Duodenal mucosa (tissue), 2 donors: ENCODE data around the gene ONECUT2.
A peak's percentile ranks its signal among the peaks of the same experiment; 100 is the strongest.
"Not testable (repeated sequence)": the region's sequence is repeated elsewhere in the genome, so short reads cannot be mapped to it uniquely, and the experiment has no call there.

Experiments used
- H3K27ac ChIP-seq: one replicate; pipeline ENCODE4 v1.7.0; 2013; ENCODE audit warnings: low read depth, low read length
- H3K27me3 ChIP-seq, 2 donors: one replicate each; pipeline ENCODE4 v1.7.0; 2013; ENCODE audit warnings: low read length in 2 of 2, control low read depth in 1 of 2; ENCODE audit not compliant: insufficient read depth in 2 of 2, control insufficient read depth in 1 of 2
- H3K36me3 ChIP-seq, 2 donors: one replicate each; pipeline ENCODE4 v1.7.0; 2013; ENCODE audit warnings: low read length in 2 of 2, control low read depth in 1 of 2; ENCODE audit not compliant: insufficient read depth in 2 of 2, control insufficient read depth in 1 of 2
- H3K4me1 ChIP-seq, 2 donors: one replicate each; pipeline ENCODE4 v1.7.0; 2013; ENCODE audit warnings: low read length in 2 of 2, control low read depth in 1 of 2; ENCODE audit not compliant: insufficient read depth in 2 of 2, control insufficient read depth in 1 of 2
- H3K4me3 ChIP-seq, 2 donors: one replicate each; pipeline ENCODE4 v1.7.0; 2013; ENCODE audit warnings: low read length in 2 of 2, low read depth in 1 of 2
- H3K9ac ChIP-seq, 2 donors: one replicate each; pipeline ENCODE4 v1.7.0; 2013; ENCODE audit warnings: low read length in 2 of 2, low read depth in 1 of 2
- H3K9me3 ChIP-seq, 2 donors: one replicate each; pipeline ENCODE4 v1.7.0; 2013; ENCODE audit warnings: low read length in 2 of 2, control low read depth in 1 of 2; ENCODE audit not compliant: control insufficient read depth in 1 of 2

The ONECUT2 gene

DNA sequence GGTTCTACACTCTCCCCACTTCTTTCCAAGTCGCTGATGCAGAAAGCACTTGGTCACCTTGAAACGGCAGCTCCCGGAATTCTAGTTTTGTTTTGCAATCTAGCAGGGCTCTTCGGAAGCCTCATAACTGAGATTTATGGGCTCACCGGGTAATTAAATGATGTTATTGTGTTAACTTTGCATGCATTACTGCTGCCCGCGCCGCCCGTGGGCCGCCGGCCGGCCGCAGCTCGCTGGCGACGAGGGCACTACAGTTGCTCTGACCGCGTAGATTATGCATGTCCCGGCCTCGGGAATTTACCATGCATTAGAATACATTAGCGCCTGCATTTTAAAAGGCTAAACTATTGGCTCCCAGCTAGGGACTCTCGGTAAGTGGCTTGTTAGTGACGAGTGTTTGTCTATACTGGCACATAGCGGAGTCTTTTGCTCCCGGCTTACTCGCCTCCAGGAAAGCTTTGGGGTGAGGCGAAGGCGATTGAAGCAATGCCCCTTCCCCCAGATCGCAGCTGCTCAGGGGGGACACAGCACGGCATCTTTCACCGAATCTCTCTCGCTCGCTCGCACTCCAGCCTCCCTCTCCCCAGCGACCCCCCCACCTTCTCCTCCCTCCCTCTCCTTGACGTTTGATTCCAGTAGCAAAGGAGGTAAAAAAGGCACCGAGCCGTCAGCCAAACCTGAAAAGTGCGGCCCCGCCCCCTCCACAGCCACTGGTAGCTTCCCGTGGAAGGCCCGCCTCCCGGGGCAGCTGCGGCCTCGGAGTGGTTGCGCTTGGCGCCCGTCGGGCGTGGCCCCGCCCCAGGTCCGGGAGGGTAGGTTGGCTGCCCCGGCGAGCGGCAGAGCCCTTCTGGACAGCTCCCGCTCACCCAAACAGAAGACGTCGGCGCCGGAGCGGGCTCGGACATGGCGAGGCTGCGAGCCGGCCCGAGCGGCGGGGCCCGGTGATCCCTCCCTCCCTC is at the start of gene ONECUT2:
Gene ONECUT2 (plus strand): TSS at position 839 of the 959 bp plus-strand sequence. CDS start 343 bp downstream, outside the sequence.
- Histone ChIP-seq H3K4me1 (peaks cover 0 to 5% of the 10 kb centered on the region in 2 donors), H3K9ac (peak within 1 kb of the TSS; percentile 84 to 97), H3K4me3 (peak within 1 kb of the TSS; percentile 82 to 95), H3K27me3 (peaks cover 39 to 67% of the 10 kb centered on the region in 2 donors), H3K9me3 (no peaks in the 10 kb centered on the region), H3K36me3 (peaks cover 0 to 5% of the 10 kb centered on the region in 2 donors), H3K27ac (peak within 1 kb of the TSS; percentile 47)

DNA sequence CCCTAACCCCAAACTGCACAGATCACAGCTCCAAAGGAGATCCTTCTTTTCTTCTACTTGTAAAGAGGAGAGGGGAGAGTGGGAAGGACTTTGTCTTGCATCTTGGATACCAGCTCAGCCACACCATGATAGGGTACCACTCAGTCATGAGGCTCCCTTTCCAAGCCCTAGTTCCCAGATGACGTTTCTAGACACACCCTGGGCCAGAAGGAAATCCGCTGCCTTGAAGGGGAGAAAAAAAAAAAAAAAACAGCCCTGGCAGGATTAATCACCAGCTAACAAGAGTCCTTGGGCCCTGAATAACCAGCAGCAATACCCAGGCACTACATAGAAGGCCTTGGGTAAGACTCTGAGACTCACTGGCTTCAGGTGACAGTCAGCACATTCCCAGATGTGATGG is 45.9 kb upstream of the ONECUT2 start:
- Histone ChIP-seq H3K9me3 (no peaks in the 10 kb centered on the region), H3K27me3 (no peaks in the 10 kb centered on the region)

DNA sequence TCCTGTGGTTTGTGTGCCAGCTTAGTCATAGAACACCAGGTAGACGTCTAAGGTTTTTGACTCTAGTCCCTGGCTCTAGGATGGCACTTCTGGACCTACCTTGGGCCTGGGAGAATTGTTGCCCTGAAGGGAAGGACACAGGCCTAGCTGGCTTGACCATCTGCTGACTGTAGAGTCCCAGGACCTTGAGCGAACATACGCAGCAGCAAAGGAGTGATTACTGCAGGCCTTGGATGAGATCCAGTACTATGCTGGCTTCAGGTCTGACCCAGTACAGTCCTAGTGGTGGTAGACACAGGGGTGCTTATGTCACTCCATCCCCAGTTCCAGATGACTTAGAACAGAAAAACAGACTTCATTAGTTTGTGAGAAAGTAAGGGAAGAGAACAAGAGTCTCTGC is 45.1 kb upstream of the ONECUT2 start:
- Histone ChIP-seq H3K4me1 (peaks cover 7 to 12% of the 10 kb centered on the region in 2 donors), H3K36me3 (no peaks in the 10 kb centered on the region), H3K9me3 (no peaks in the 10 kb centered on the region), H3K27ac (no peak overlapping the region), H3K4me3 (no peak overlapping the region), H3K27me3 (no peaks in the 10 kb centered on the region), H3K9ac (no peak overlapping the region)

More for the DNA sequence above, 45.9 kb upstream of the ONECUT2 start:
- H3K9ac ChIP-seq: no peak overlapping the region
- no peaks in the 10 kb centered on the region for H3K36me3 ChIP-seq
- H3K4me1 ChIP-seq: peaks cover 7 to 12% of the 10 kb centered on the region in 2 donors
- H3K4me3 ChIP-seq: no peak overlapping the region
- no peak overlapping the region for H3K27ac ChIP-seq

GRCh38 chr18:57394749-57395148 is 40.4 kb upstream of the ONECUT2 start:
- not testable (repeated sequence) for H3K9me3 ChIP-seq, H3K9ac ChIP-seq, H3K27me3 ChIP-seq, H3K27ac ChIP-seq, H3K36me3 ChIP-seq, H3K4me1 ChIP-seq, H3K4me3 ChIP-seq

DNA sequence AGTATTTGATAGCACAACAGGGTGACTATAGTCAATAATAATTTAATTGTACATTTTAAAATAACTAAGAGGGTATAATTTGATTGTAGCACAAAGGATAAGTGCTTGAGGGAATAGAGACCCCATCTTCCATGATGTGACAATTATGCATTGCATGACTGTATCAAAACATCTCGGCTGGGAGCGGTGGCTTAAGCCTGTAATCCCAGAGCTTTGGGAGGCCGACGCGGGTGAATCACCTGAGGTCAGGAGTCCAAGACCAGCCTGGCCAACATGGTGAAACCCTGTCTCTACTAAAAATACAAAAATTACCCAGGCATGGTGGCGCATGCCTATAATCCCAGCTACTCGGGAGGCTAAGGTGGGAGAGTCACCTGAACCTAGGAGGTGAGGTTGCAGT is 38.3 kb upstream of the ONECUT2 start:
- H3K9ac ChIP-seq, H3K36me3 ChIP-seq, H3K27me3 ChIP-seq, H3K27ac ChIP-seq, H3K4me1 ChIP-seq, H3K9me3 ChIP-seq, H3K4me3 ChIP-seq: not testable (repeated sequence)

DNA sequence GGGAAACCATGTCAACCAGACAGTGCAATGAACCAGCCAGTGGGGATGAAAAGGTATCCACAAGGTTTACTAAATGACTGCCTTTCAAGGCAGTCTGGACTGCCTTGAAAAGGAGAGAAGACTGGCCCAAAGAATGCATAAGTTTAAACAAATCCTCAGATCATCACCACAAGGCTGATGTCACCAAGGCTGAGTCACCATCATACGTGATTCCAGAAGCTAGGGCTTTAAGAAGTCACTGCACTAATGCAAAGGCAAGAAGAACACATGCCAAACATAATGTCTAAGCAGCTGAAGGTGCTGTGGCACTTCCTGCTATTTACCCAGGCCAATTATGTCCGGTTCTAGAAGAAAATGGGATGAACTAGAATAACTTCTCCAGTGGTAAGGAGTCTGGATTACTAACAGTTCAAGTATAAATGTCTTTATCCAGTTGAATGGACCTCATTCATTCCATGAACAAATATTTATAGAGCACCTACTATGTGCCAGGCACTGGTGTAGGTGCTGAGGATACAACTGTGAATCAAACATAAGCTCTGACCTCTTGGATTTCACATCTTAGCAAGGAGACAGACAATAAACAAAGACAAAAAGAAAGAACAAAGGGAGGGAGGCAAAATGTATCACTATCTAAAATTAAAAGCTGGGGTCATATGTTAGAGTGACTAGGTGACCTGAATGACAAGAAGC is 37.6 kb upstream of the ONECUT2 start:
- H3K9ac ChIP-seq: no peak overlapping the region
- no peaks in the 10 kb centered on the region for H3K4me1 ChIP-seq
- no peak overlapping the region for H3K27ac ChIP-seq
- no peaks in the 10 kb centered on the region for H3K36me3 ChIP-seq
- no peaks in the 10 kb centered on the region for H3K9me3 ChIP-seq
- no peaks in the 10 kb centered on the region for H3K27me3 ChIP-seq
- no peak overlapping the region for H3K4me3 ChIP-seq

GRCh38 chr18:57404345-57404744 is 30.8 kb upstream of the ONECUT2 start:
- H3K9ac ChIP-seq: no peak overlapping the region
- H3K27ac ChIP-seq: no peak overlapping the region
- no peak overlapping the region for H3K4me3 ChIP-seq
- no peaks in the 10 kb centered on the region for H3K36me3 ChIP-seq
- H3K4me1 ChIP-seq: no peaks in the 10 kb centered on the region
- no peaks in the 10 kb centered on the region for H3K9me3 ChIP-seq
- no peaks in the 10 kb centered on the region for H3K27me3 ChIP-seq

GRCh38 chr18:57409650-57410049 is 25.5 kb upstream of the ONECUT2 start:
- no peak overlapping the region for H3K9ac ChIP-seq
- no peaks in the 10 kb centered on the region for H3K4me1 ChIP-seq
- no peak overlapping the region for H3K27ac ChIP-seq
- no peaks in the 10 kb centered on the region for H3K27me3 ChIP-seq
- H3K9me3 ChIP-seq: no peaks in the 10 kb centered on the region
- H3K36me3 ChIP-seq: no peaks in the 10 kb centered on the region
- no peak overlapping the region for H3K4me3 ChIP-seq

DNA sequence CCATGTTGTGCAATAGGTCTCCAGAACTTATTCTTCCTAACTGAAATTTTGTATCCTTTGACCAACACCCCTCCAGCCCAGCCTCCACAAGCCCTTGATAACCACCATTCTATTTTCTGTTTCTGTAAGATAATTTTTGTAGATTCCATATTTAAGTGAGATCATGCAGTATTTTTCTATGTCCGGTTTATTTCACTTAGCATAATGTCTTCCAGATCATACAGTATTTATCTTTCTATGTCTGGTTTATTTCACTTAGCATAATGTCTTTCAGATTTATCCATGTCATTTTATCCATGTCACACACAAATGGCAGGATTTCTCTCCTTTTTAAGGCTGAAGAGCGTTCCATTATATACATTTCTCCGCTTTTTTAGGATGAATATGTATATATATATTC is 24.4 kb upstream of the ONECUT2 start:
- Histone ChIP-seq H3K4me3 (no peak overlapping the region), H3K27ac (no peak overlapping the region), H3K4me1 (no peaks in the 10 kb centered on the region), H3K36me3 (no peaks in the 10 kb centered on the region), H3K27me3 (no peaks in the 10 kb centered on the region), H3K9ac (no peak overlapping the region), H3K9me3 (no peaks in the 10 kb centered on the region)

DNA sequence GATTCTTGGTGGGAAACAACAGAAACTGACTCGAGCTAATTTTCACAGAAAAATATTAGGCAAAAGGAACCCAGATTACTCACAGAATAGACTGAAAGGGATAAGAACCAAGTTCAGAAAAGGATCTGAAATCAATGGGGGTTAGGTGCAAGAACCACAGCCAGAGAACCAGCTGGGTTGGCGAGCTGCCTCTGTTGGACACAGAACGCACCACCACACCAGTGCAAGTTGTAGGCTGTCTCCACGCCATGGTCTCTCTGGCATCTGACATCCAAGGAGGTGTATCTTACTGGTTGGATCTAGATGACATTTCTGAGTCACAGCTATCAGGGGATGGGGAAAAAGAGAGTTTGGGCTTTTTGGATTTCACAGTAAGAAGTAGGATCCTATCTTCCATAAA is 18.6 kb upstream of the ONECUT2 start:
- H3K36me3 ChIP-seq: no peaks in the 10 kb centered on the region
- H3K4me3 ChIP-seq: no peak overlapping the region
- peaks cover 0 to 4% of the 10 kb centered on the region in 2 donors for H3K9me3 ChIP-seq
- H3K27ac ChIP-seq: no peak overlapping the region
- H3K4me1 ChIP-seq: no peaks in the 10 kb centered on the region
- no peak overlapping the region for H3K9ac ChIP-seq
- no peaks in the 10 kb centered on the region for H3K27me3 ChIP-seq
